NOMO-1 (cell line): Measurements from ENCODE around the gene PPP2R3B.
"Not testable (repeated sequence)": the region's sequence is repeated elsewhere in the genome, so short reads cannot be mapped to it uniquely, and the experiment has no call there.

Experiments
- DNase-seq, 2 experiments: peaks; one replicate each; lab custom pipeline; 2025; ENCODE audit not compliant: unreplicated experiment in 2 of 2; lab: John Stamatoyannopoulos, UW

The PPP2R3B gene

GRCh38 chrX:386768-387575, at the start of gene PPP2R3B:
TSS of gene PPP2R3B (minus strand) at chrX:386907. CDS start at chrX:386691, 216 bp downstream.
- no peak for DNase-seq

- no peak for DNase-seq
These were observed 48.9 kb upstream of the PPP2R3B start for GRCh38 chrX:435536-436122.

- DNase-seq = no peak
These were observed 48.2 kb upstream of the PPP2R3B start for GRCh38 chrX:434946-435345.

- no peak for DNase-seq
These were observed 47.1 kb upstream of the PPP2R3B start for GRCh38 chrX:433771-434170.

GRCh38 chrX:432666-433065, 46.0 kb upstream of the PPP2R3B start:
- not testable (repeated sequence) for DNase-seq

- no peak for DNase-seq
These were observed 44.9 kb upstream of the PPP2R3B start for GRCh38 chrX:431492-432111.

- no peak for DNase-seq
These were observed 44.3 kb upstream of the PPP2R3B start for GRCh38 chrX:431056-431455.

- no peak for DNase-seq
These were observed 42.6 kb upstream of the PPP2R3B start for GRCh38 chrX:429266-429825.

GRCh38 chrX:427812-428725, 41.4 kb upstream of the PPP2R3B start:
- peak in 1 of 2 experiments; percentile 19 for DNase-seq

GRCh38 chrX:426881-427280, 40.2 kb upstream of the PPP2R3B start:
- DNase-seq = no peak

- DNase-seq = no peak
These were observed 38.3 kb upstream of the PPP2R3B start for GRCh38 chrX:425056-425455.

GRCh38 chrX:421646-422391, 35.1 kb upstream of the PPP2R3B start:
- DNase-seq = no peak

- no peak for DNase-seq
These were observed 34.0 kb upstream of the PPP2R3B start for GRCh38 chrX:420496-421223.

- no peak for DNase-seq
These were observed 32.4 kb upstream of the PPP2R3B start for GRCh38 chrX:418927-419729.

GRCh38 chrX:415498-415897, 28.8 kb upstream of the PPP2R3B start:
- not testable (repeated sequence) for DNase-seq

- DNase-seq = no peak
These were observed 26.9 kb upstream of the PPP2R3B start for GRCh38 chrX:413322-414201.

- DNase-seq = no peak
These were observed 23.6 kb upstream of the PPP2R3B start for GRCh38 chrX:410296-410695.
